Measurements from ENCODE around the gene BNIP2.

The BNIP2 gene

DNA sequence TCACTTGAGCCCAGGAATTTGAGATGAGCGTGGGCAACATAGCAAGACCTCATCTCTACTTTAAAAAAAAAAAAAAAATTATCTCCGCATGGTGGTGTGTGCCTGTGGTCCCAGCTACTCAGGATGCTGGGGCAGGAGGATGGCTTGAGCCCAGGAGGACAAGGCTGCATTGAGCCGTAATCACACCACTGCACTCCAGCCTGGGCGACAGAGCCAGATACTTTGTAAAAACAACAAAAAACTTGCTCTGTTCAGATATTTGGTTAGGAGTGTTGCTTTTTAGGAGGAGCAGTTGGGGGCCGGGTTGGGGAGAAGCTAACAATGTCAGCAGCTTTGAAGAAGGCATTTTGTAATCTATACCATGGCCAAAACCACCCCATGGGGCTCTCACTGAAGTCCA lies 73.5 kb downstream of the BNIP2 start:
- Mint-ChIP-seq H3K4me1 (peaks cover 9% of the 10 kb centered on the region), H3K9me3 (peaks cover 4 to 17% of the 10 kb centered on the region in 2 donors), H3K27ac (no peak overlapping the region), H3K4me3 (no peak overlapping the region), H3K27me3 (peaks cover 60% of the 10 kb centered on the region)
- ATAC-seq (no peak), DNase-seq (no peak)

DNA sequence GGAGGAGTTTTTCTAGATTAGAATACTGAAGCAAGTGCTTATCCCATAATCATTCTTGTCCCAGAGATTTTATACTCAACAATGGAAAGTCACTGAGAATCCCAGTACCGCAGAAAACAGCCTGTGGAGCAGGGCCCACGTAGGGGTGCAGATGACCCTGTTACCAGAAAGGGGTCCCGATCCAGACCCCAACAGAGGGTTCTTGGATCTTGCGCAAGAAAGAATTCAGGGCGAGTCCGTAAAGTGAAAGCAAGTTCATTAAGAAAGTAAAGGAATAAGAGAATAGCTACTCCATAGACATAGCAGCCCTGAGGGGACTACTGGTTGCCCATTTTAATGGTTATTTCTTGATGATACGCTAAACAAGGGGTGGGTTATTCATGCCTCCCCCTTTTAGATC lies 75.0 kb downstream of the BNIP2 start:
- ATAC-seq (no peak), DNase-seq (no peak)
- H3K4me3 Mint-ChIP-seq = no peak overlapping the region
- H3K9me3 Mint-ChIP-seq = peaks cover 4 to 17% of the 10 kb centered on the region in 2 donors
- peaks cover 9% of the 10 kb centered on the region for H3K4me1 Mint-ChIP-seq
- no peak overlapping the region for H3K27ac Mint-ChIP-seq
- H3K27me3 Mint-ChIP-seq = peaks cover 54% of the 10 kb centered on the region

GRCh38 chr15:59611276-59612260 lies 77.6 kb downstream of the BNIP2 start, which contains the start of gene GCNT3:
Gene GCNT3, plus strand, starts transcription at chr15:59611783. Its CDS starts 6,456 bp downstream, at chr15:59618239.
- H3K9me3 Mint-ChIP-seq = peaks cover 4 to 17% of the 10 kb centered on the region in 2 donors
- peaks cover 9% of the 10 kb centered on the region for H3K4me1 Mint-ChIP-seq
- H3K4me3 Mint-ChIP-seq = no peak within 1 kb of the TSS
- ATAC-seq (no peak), DNase-seq (no peak)
- peak within 1 kb of the TSS in 1 of 2 donors; percentile 53 for H3K27ac Mint-ChIP-seq
- peaks cover 45% of the 10 kb centered on the region for H3K27me3 Mint-ChIP-seq

- peaks cover 4 to 12% of the 10 kb centered on the region in 2 donors for H3K9me3 Mint-ChIP-seq
- no peak for ATAC-seq
Measured at GRCh38 chr15:59609730-59610712, 79.1 kb downstream of the BNIP2 start.

More at GRCh38 chr15:59609730-59610712, 79.1 kb downstream of the BNIP2 start:
- DNase-seq = no peak
- H3K27me3 Mint-ChIP-seq = peaks cover 34% of the 10 kb centered on the region
- H3K27ac Mint-ChIP-seq = no peak overlapping the region
- H3K4me1 Mint-ChIP-seq = peaks cover 3% of the 10 kb centered on the region
- no peak overlapping the region for H3K4me3 Mint-ChIP-seq
